Duodenal mucosa (tissue), 2 donors: ENCODE data around the gene ALDH16A1.

ENCODE experiments used
- H3K27ac ChIP-seq: one replicate; pipeline ENCODE4 v1.7.0; 2013; ENCODE audit warnings: low read depth, low read length
- H3K27me3 ChIP-seq, 2 donors: one replicate each; pipeline ENCODE4 v1.7.0; 2013; ENCODE audit warnings: low read length in 2 of 2, control low read depth in 1 of 2; ENCODE audit not compliant: insufficient read depth in 2 of 2, control insufficient read depth in 1 of 2
- H3K36me3 ChIP-seq, 2 donors: one replicate each; pipeline ENCODE4 v1.7.0; 2013; ENCODE audit warnings: low read length in 2 of 2, control low read depth in 1 of 2; ENCODE audit not compliant: insufficient read depth in 2 of 2, control insufficient read depth in 1 of 2
- H3K4me1 ChIP-seq, 2 donors: one replicate each; pipeline ENCODE4 v1.7.0; 2013; ENCODE audit warnings: low read length in 2 of 2, control low read depth in 1 of 2; ENCODE audit not compliant: insufficient read depth in 2 of 2, control insufficient read depth in 1 of 2
- H3K4me3 ChIP-seq, 2 donors: one replicate each; pipeline ENCODE4 v1.7.0; 2013; ENCODE audit warnings: low read length in 2 of 2, low read depth in 1 of 2
- H3K9ac ChIP-seq, 2 donors: one replicate each; pipeline ENCODE4 v1.7.0; 2013; ENCODE audit warnings: low read length in 2 of 2, low read depth in 1 of 2
- H3K9me3 ChIP-seq, 2 donors: one replicate each; pipeline ENCODE4 v1.7.0; 2013; ENCODE audit warnings: low read length in 2 of 2, control low read depth in 1 of 2; ENCODE audit not compliant: control insufficient read depth in 1 of 2

Gene ALDH16A1

DNA sequence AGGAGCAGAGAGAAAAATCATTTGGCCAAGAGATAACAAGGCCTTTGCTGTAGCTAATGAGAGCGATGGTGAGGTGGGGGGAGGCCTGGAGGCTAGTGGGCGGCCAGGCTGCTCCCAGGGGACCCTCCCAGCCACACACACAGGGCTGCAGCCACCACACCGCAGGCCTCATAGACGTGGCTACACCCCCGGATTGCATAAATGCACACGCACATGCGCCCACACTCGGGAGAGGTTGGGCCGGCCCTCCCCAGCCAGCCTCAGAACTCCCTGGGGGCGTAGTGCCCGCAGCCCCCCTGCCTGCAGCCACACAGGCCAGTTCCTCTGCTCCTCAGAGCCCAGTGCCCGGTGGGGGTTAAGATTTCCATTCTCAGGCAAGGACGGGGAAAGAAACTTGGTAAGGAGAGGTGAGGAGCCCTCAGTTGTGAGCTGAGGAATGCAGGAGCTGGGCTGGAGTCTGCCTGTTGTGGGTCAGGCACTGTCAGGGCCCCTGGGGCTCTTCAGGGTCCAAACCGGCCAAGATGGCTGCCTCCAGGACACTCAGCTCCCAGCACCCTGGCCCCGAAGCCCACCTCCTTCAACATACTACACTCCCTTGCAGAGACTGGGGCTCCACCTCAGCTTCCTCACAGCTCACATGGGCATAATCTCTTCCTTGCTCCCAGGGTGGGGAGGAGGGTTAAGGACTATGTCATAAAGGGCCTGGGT, 37.8 kb upstream of the ALDH16A1 start:
- Histone ChIP-seq H3K27ac (no peak overlapping the region), H3K36me3 (no peaks in the 10 kb centered on the region), H3K4me3 (no peak overlapping the region), H3K9me3 (no peaks in the 10 kb centered on the region), H3K9ac (no peak overlapping the region), H3K27me3 (peaks cover 18 to 21% of the 10 kb centered on the region in 2 donors), H3K4me1 (no peaks in the 10 kb centered on the region)

DNA sequence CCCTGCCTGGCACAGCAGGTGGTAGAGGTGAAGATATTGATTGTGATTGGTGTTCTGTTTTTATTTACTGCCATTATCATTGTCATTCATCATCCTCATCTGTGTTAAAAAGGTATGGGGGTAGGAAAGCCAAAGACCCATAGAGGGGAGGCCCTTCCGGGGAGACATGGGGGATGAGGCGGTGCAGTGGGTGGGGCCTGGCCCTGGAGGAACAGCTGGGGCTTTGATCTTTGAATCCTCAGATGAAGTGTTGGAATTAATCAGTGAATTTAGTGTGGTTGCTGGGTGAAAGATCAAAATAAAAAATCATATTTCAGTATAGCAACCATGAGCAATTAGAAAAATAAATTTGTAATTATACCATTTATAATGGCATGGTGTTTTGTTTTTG, 37.2 kb upstream of the ALDH16A1 start:
- no peaks in the 10 kb centered on the region for H3K4me1 ChIP-seq
- no peaks in the 10 kb centered on the region for H3K36me3 ChIP-seq
- no peak overlapping the region for H3K9ac ChIP-seq
- H3K4me3 ChIP-seq, result no peak overlapping the region
- peaks cover 24 to 26% of the 10 kb centered on the region in 2 donors for H3K27me3 ChIP-seq
- no peaks in the 10 kb centered on the region for H3K9me3 ChIP-seq
- H3K27ac ChIP-seq, result no peak overlapping the region

DNA sequence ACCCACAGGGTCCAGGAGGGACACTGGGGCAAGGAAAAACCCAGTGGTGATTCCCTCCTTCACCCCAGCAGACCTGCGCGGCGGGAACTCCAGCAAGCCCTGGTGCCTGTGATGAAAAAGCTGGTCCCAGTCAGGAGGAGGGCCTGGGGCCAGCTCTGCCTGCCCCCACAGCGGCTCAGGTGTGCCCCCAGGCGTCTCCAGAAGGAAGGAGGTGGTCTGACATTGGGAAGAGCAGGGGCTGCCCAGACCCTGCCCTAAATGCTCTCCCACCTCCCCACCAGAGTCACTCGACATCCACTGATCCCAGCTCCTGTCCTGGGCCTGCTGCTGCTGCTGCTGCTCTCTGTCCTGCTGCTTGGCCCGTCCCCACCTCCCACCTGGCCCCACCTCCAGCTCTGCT, 35.9 kb upstream of the ALDH16A1 start:
- no peak overlapping the region for H3K27ac ChIP-seq
- H3K4me1 ChIP-seq, result peaks cover 0 to 7% of the 10 kb centered on the region in 2 donors
- no peak overlapping the region for H3K9ac ChIP-seq
- no peaks in the 10 kb centered on the region for H3K9me3 ChIP-seq
- H3K27me3 ChIP-seq, result peaks cover 35 to 38% of the 10 kb centered on the region in 2 donors
- H3K36me3 ChIP-seq, result no peaks in the 10 kb centered on the region
- H3K4me3 ChIP-seq, result no peak overlapping the region

DNA sequence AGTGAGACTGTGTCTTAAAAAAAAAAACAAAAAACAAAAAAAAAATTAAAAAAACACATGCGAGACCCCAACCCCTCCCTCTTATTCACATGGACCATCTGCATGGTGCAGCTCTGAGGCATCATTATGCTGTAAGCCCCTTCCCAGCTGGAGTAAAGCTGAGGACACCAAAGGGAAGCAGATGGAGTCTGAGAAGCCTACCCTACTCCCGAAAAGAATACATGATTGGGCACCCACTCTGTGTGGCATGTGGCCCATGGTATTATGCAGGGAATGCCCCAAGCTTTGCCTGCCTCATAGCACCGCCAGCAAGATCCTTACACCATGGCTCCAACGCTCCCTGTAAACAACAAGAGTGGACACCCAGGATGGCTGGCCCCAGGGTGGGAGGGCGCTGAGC, 34.5 kb upstream of the ALDH16A1 start:
- Histone ChIP-seq H3K27ac (no peak overlapping the region), H3K9ac (no peak overlapping the region), H3K4me3 (no peak overlapping the region), H3K36me3 (no peaks in the 10 kb centered on the region), H3K27me3 (peaks cover 49 to 52% of the 10 kb centered on the region in 2 donors), H3K9me3 (no peaks in the 10 kb centered on the region), H3K4me1 (peaks cover 0 to 7% of the 10 kb centered on the region in 2 donors)

DNA sequence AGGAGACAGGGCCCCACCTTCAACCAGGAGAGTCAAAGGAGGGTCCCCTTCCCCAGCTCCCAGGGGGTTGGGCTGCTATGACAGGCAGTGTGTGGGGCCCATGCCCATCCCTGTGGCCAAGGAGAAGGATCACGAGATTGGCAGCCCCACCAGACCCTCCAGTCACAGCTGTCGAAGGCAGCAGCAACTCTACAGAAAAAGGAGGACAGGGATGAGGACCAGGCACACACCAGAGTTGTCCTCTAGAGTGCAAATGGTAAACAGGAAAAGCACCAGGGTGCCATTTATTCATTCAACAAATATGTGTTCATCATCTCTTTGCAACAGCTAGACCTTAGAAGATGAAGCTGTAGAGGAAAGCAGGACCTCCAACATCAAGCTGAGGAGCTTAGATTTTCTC, 33.9 kb upstream of the ALDH16A1 start:
- H3K27ac ChIP-seq, result no peak overlapping the region
- no peak overlapping the region for H3K4me3 ChIP-seq
- no peak overlapping the region for H3K9ac ChIP-seq
- no peaks in the 10 kb centered on the region for H3K36me3 ChIP-seq
- no peaks in the 10 kb centered on the region for H3K9me3 ChIP-seq
- peaks cover 56 to 58% of the 10 kb centered on the region in 2 donors for H3K27me3 ChIP-seq
- peaks cover 0 to 7% of the 10 kb centered on the region in 2 donors for H3K4me1 ChIP-seq

DNA sequence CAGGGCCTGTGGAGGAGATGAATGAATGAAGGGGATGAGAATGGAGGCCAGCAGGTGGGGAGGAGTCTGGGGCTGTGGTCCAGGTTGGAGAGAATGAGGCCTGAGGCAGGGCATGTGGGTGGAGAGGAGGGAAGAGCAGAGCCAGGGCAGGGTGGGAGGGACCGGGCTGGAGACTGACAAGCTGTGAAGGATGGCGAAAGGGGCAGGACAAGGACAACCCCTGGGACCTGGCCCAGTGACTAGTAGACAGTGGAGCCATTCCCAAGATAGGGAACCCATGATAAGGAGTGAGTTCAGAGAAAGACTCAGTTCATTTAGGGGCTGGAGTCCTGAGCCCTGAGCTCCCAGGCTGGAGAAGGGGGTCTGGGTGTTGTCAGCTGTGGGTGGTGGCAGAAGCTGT, 32.8 kb upstream of the ALDH16A1 start:
- Histone ChIP-seq H3K9me3 (no peaks in the 10 kb centered on the region), H3K27me3 (peaks cover 64% of the 10 kb centered on the region in 2 donors), H3K36me3 (no peaks in the 10 kb centered on the region)

DNA sequence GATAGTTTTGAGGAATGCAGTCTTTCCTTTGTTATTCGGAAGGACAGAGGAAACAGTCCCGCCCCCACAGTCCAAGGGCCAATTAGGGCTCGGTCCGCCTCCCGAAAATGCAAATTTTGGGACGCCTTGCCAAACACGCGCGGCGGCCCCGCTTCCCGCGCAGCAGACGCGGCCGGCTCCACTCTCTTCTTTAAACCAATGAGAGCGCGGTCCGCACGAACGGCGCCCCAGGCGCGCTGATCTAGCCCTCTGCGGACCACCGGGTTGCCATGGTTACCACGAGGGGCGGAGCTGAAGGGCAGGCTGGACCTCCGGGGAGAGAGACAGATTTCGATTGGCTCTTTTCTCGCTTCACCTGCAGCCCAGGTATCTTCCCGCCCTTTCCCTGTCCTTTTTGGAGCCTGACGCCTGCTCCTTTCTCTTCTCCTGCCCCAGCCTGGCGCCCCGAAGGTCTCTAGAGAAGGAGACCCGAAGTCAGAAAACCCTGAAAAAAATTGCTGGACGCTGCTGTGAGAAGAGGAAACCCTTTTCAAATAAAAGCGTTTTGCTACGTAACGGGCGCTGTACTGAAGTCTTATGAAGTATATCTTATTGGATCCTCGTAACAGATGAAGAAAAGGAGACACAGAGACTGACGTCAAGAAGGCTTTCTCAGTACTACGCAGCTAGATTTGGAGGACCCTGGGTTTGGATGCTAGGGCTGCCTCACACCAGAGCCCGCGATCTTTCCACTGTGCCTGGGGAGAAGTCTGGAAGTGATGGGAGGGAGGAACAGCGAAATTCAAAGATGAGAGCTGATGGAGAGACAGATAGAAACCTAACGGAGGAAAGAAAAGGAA, 31.8 kb upstream of the ALDH16A1 start:
- H3K27ac ChIP-seq, result no peak overlapping the region
- no peaks in the 10 kb centered on the region for H3K9me3 ChIP-seq
- no peaks in the 10 kb centered on the region for H3K36me3 ChIP-seq
- H3K27me3 ChIP-seq, result peaks cover 74% of the 10 kb centered on the region in 2 donors
- H3K4me3 ChIP-seq, result peak overlapping the region in 1 of 2 donors; percentile 29
- H3K4me1 ChIP-seq, result peaks cover 0 to 7% of the 10 kb centered on the region in 2 donors
- H3K9ac ChIP-seq, result no peak overlapping the region

More for the DNA sequence above, 32.8 kb upstream of the ALDH16A1 start:
- Histone ChIP-seq H3K4me3 (no peak overlapping the region), H3K9ac (no peak overlapping the region), H3K4me1 (peaks cover 0 to 7% of the 10 kb centered on the region in 2 donors), H3K27ac (no peak overlapping the region)

DNA sequence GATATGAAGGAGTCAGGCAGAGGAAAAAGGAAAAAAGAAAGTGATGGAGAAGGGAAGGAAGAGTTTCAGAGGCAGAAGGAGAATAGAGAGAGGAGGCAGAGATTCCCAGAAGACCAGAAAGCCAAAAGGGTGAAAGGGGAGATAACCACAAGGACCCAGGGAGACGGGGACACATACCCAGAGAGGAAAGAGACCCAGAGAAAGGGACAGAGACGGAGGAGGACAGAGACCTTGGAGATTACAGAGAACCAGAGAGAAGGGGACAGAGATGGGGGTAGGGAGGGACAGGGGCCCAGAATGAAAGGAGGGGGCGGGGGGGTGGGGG, 31.2 kb upstream of the ALDH16A1 start:
- no peaks in the 10 kb centered on the region for H3K9me3 ChIP-seq
- no peak overlapping the region for H3K27ac ChIP-seq
- H3K36me3 ChIP-seq, result no peaks in the 10 kb centered on the region
- H3K4me1 ChIP-seq, result peaks cover 0 to 7% of the 10 kb centered on the region in 2 donors
- no peak overlapping the region for H3K9ac ChIP-seq
- H3K27me3 ChIP-seq, result peaks cover 80% of the 10 kb centered on the region in 2 donors
- no peak overlapping the region for H3K4me3 ChIP-seq

DNA sequence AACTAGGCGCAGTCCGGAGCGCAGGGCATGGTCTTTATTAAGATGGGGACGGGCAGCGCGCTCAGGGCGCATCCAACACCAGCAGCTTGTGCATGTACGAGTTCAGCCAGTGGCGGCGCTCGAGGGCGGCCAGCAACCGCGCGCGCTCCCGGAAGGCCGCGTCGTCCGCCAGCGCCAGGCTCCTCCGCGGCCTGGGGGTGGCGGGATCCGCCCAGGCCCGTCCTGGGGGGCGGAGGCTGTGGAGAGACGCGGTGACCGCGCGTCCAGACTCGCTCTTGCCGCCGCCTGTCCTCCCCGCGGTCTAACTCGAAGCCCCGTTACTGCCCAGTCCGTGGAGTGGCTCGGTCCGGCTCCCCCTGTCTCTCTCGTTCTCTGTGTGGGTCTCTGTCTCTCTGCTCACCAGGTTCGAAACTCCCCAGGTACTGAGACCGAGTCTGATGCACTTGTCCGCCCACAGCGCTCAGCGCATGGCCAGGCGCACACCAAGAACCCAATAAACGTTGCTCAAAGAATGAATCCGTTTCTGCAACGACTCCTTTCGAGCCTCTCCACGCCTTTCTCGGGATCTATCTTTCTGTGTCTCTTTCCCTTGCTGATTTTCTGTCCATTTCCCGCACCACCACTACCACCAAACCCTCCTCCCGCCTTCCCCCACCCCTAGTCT, 30.5 kb upstream of the ALDH16A1 start:
- H3K9ac ChIP-seq, result no peak overlapping the region

More for the DNA sequence above, 30.5 kb upstream of the ALDH16A1 start:
- H3K9me3 ChIP-seq, result no peaks in the 10 kb centered on the region
- peaks cover 0 to 7% of the 10 kb centered on the region in 2 donors for H3K4me1 ChIP-seq
- H3K36me3 ChIP-seq, result no peaks in the 10 kb centered on the region
- H3K27me3 ChIP-seq, result peaks cover 84 to 85% of the 10 kb centered on the region in 2 donors
- no peak overlapping the region for H3K27ac ChIP-seq
- peak overlapping the region; percentile 6 to 36 for H3K4me3 ChIP-seq
